ENCODE measurements around the gene FRMPD1. TPM values are rescaled to one million over a fixed set of nuclear protein-coding genes. Genes with fewer than 3 reads are reported as not detected.
A peak's percentile ranks its signal among the peaks of the same experiment; 100 is the strongest.

Gene FRMPD1
- total RNA-seq, 2 donors from 2014 or later = 0.31 to 0.82 TPM

DNA sequence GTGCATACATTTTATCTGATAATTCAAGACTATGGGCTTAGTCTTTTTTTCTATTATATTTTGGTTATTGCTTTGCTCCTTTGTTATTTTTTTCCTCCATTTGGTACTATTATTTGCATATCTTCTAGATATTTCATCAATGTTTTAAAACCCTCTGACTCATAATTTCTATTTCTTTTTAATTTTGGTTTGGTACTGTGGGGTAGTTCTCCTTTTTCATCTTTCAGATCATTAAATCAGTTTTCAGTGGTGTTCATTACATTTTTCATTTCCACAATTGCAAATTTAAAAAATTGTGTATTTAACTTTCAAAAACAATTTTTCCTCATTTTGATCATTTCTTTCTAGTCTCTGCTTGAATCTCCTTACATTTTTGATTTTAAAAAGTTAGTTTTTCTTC lies 7.5 kb upstream of the FRMPD1 start:
- no peak for DNase-seq (ENCODE audit: low spot score)
- Histone ChIP-seq H3K4me1 (peaks cover 0 to 6% of the 10 kb centered on the region in 2 donors), H3K4me3 (no peak overlapping the region), H3K36me3 (no peaks in the 10 kb centered on the region), H3K27me3 (no peaks in the 10 kb centered on the region), H3K27ac (no peak overlapping the region), H3K9me3 (no peaks in the 10 kb centered on the region)
- TF ChIP-seq, protein P1, sequence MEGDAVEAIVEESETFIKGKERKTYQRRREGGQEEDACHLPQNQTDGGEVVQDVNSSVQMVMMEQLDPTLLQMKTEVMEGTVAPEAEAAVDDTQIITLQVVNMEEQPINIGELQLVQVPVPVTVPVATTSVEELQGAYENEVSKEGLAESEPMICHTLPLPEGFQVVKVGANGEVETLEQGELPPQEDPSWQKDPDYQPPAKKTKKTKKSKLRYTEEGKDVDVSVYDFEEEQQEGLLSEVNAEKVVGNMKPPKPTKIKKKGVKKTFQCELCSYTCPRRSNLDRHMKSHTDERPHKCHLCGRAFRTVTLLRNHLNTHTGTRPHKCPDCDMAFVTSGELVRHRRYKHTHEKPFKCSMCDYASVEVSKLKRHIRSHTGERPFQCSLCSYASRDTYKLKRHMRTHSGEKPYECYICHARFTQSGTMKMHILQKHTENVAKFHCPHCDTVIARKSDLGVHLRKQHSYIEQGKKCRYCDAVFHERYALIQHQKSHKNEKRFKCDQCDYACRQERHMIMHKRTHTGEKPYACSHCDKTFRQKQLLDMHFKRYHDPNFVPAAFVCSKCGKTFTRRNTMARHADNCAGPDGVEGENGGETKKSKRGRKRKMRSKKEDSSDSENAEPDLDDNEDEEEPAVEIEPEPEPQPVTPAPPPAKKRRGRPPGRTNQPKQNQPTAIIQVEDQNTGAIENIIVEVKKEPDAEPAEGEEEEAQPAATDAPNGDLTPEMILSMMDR (IDR thresholded peaks at IDR 0.05) = no peak

DNA sequence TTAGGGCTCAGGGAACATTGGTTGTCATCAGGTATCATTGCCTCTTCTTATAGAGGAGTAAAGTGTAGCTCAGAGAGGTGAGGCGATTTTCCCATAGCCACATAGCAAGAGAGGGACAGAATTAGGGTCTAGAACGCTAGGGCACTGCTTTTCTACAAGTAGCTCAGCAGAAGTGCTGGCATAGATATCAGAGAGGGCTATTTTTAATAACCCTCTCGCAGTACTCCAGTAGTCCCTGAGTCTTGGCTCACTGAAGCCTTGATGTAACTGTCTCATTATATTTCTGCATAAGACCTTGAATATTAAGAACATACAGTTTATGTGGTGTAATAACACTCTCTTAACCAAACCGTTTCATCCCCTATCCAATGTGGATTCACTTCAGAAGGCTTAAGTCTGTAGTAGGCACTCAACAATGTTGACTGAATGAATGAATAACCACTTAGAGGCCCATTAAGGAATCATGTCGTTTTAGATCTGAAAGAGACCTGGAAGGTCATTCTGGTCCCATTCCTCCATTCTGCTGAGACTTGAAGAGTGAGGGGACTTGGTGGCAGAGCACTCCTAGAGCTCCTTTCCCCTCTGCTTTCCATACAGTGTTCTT lies 4.7 kb upstream of the FRMPD1 start:
- no peak for DNase-seq (ENCODE audit: low spot score)
- no peak overlapping the region for H3K27ac ChIP-seq
- H3K4me1 ChIP-seq = peaks cover 0 to 7% of the 10 kb centered on the region in 2 donors
- H3K9me3 ChIP-seq = no peaks in the 10 kb centered on the region
- TF ChIP-seq, protein P1 (IDR thresholded peaks at IDR 0.05) = no peak
- H3K36me3 ChIP-seq = no peaks in the 10 kb centered on the region
- no peak overlapping the region for H3K4me3 ChIP-seq
- no peaks in the 10 kb centered on the region for H3K27me3 ChIP-seq

DNA sequence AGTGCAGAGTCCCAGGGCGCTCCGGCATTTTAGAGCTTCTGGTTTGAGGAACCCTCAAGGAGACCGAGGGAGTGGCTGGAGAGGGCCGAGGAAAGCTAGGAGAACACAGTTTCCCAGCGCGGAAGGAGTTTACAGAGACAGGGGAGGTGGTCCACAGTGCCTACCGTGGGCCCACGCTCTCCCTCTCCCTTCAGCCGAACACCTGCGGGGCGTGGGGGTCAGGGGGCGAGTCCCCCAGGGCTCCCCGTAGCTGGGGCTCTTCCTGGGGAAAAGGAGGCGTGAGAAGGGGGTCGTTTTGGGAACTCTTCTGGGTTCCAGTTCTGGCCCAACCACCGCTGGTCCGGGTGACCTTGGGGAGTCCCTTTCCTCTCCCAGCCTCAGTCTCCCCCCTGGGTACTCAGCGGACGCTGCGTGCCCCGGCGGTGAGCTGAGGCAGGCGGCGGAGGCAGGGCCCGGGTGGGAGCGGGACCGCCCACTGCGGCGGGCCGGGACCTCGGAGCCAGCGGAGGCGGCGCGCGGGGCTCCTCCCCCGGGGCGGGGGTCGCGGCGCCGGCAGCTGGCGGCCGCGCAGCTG lies 368 bp upstream of the FRMPD1 start:
- H3K4me3 ChIP-seq = peak overlapping the region in 1 of 2 donors; percentile 63
- no peaks in the 10 kb centered on the region for H3K27me3 ChIP-seq
- peaks cover 0 to 15% of the 10 kb centered on the region in 2 donors for H3K4me1 ChIP-seq
- DNase-seq (ENCODE audit: low spot score) = no peak
- no peak overlapping the region for H3K27ac ChIP-seq
- no peaks in the 10 kb centered on the region for H3K9me3 ChIP-seq
- H3K36me3 ChIP-seq = no peaks in the 10 kb centered on the region
- TF ChIP-seq, protein P1 (IDR thresholded peaks at IDR 0.05) = peak in 1 of 2 donors; percentile 2

DNA sequence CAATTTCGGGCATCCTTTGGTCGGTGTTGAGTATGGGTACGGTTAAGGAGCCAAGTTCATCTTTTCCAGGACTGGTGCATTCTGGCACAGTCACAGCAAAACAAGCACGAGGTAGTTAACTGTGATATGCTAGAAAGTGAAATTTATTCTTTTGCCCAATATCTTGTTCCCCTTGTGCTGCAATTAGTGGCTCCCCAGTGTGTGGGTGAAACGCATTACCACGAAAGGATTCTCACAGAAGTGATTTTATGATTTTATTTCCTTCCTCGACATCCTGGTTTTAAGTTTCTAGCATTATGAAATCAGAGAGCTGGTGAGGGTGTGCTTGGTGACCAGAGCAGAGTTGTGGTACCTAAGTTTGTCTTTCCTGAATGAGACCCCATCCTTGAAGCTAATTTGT lies 1.5 kb downstream of the FRMPD1 start:
- TF ChIP-seq, protein P1 (IDR thresholded peaks at IDR 0.05) = no peak
- no peaks in the 10 kb centered on the region for H3K27me3 ChIP-seq

DNA sequence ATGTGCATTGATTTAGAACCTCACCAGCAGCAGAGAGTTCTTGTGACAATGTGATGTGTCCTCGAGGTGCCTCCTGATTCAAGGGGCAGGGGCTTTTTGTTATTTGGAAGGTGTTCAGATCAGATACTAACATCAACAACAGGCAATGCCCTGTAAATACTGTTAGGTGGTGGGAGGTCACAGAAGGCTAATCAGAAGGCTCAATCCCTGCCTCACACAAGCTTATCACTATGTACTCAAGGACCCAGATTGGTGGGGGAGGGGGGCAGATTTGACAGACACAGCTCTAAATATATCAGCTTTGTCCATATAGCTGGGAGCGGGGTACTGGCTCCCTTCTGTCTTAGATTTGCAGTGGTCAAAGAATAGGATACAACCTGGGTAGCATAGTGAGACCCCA lies 2.6 kb downstream of the FRMPD1 start:
- DNase-seq (ENCODE audit: low spot score) = no peak
- Histone ChIP-seq H3K9me3 (no peaks in the 10 kb centered on the region), H3K27me3 (no peaks in the 10 kb centered on the region), H3K4me3 (no peak overlapping the region), H3K4me1 (peaks cover 0 to 9% of the 10 kb centered on the region in 2 donors), H3K36me3 (no peaks in the 10 kb centered on the region), H3K27ac (no peak overlapping the region)
- TF ChIP-seq, protein P1 (IDR thresholded peaks at IDR 0.05) = no peak

More for the DNA sequence above, 1.5 kb downstream of the FRMPD1 start:
- DNase-seq (ENCODE audit: low spot score) = no peak
- no peak overlapping the region for H3K27ac ChIP-seq
- H3K4me3 ChIP-seq = no peak overlapping the region
- H3K4me1 ChIP-seq = peaks cover 0 to 9% of the 10 kb centered on the region in 2 donors
- H3K9me3 ChIP-seq = no peaks in the 10 kb centered on the region
- H3K36me3 ChIP-seq = no peaks in the 10 kb centered on the region
